ENCODE data around the gene LCN6. TPM values are rescaled to one million over a fixed set of nuclear protein-coding genes. Genes with fewer than 3 reads are reported as not detected.
"Not testable (repeated sequence)": the region's sequence is repeated elsewhere in the genome, so short reads cannot be mapped to it uniquely, and the experiment has no call there.

The LCN6 gene
- total and polyA plus RNA-seq, 7 donors = 0.44 to 15.0 (median 10.7) TPM

GRCh38 chr9:136707849-136708517, 40.3 kb downstream of the LCN6 start:
- peaks cover 7% of the 10 kb centered on the region for H3K4me1 ChIP-seq
- no peak for DNase-seq
- no peaks in the 10 kb centered on the region for H3K9me3 ChIP-seq
- no peak overlapping the region for H3K27ac ChIP-seq
- peaks cover 0 to 21% (median 9%) of the 10 kb centered on the region in 3 donors for H3K27me3 ChIP-seq (ENCODE audit: insufficient read depth in 3 of 3, low read length in 2 of 3)
- 80 to 82% (median 82%) methylated on average over 22 of the region's 22 CpGs for WGBS, 3 donors
- H3K4me3 ChIP-seq = no peak overlapping the region
- no peak for TF ChIP-seq CTCF (IDR thresholded peaks at IDR 0.05)
- no peak for ATAC-seq
- no peaks in the 10 kb centered on the region for H3K36me3 ChIP-seq (ENCODE audit: insufficient read depth in 1 of 2, low read depth in 1 of 2)
- intact Hi-C loops (cut with DNase I) = no loop called here

- no peak for DNase-seq
- intact Hi-C loops (cut with DNase I) = no loop called here
- Histone ChIP-seq H3K36me3 (ENCODE audit: insufficient read depth in 1 of 2, low read depth in 1 of 2) (no peaks in the 10 kb centered on the region), H3K27ac (no peak overlapping the region), H3K4me1 (peaks cover 6% of the 10 kb centered on the region), H3K9me3 (no peaks in the 10 kb centered on the region), H3K4me3 (no peak overlapping the region), H3K27me3 (ENCODE audit: insufficient read depth in 3 of 3, low read length in 2 of 3) (peaks cover 0 to 14% (median 4%) of the 10 kb centered on the region in 3 donors)
- TF ChIP-seq CTCF (IDR thresholded peaks at IDR 0.05) = no peak
- ATAC-seq = no peak
- WGBS, 3 donors = 87 to 97% (median 91%) methylated on average over 7 of the region's 7 CpGs
Measured at GRCh38 chr9:136707011-136707410, 41.3 kb downstream of the LCN6 start.

- no peaks in the 10 kb centered on the region for H3K4me1 ChIP-seq
- no peak overlapping the region for H3K4me3 ChIP-seq
- H3K27me3 ChIP-seq (ENCODE audit: insufficient read depth in 3 of 3, low read length in 2 of 3) = peaks cover 0 to 18% (median 2%) of the 10 kb centered on the region in 3 donors
- intact Hi-C loops (cut with DNase I) = no loop called here
- H3K9me3 ChIP-seq = no peaks in the 10 kb centered on the region
- WGBS, 3 donors = 58 to 74% (median 67%) methylated on average over 7 of the region's 7 CpGs
- ATAC-seq (no peak), DNase-seq (no peak)
- H3K36me3 ChIP-seq (ENCODE audit: insufficient read depth in 1 of 2, low read depth in 1 of 2) = no peaks in the 10 kb centered on the region
- TF ChIP-seq CTCF (IDR thresholded peaks at IDR 0.05) = no peak
- H3K27ac ChIP-seq = no peak overlapping the region
Measured at GRCh38 chr9:136705564-136705963, 42.8 kb downstream of the LCN6 start.

- H3K27me3 ChIP-seq (ENCODE audit: insufficient read depth in 3 of 3, low read length in 2 of 3) = peaks cover 0 to 26% (median 3%) of the 10 kb centered on the region in 3 donors
- H3K36me3 ChIP-seq (ENCODE audit: insufficient read depth in 1 of 2, low read depth in 1 of 2); ATAC-seq; H3K4me3 ChIP-seq; H3K4me1 ChIP-seq; H3K9me3 ChIP-seq; DNase-seq; H3K27ac ChIP-seq; intact Hi-C loops (cut with DNase I): not testable (repeated sequence)
- WGBS, 3 donors = 94 to 95% (median 95%) methylated on average over 8 of the region's 8 CpGs
Measured at GRCh38 chr9:136704741-136705140, 43.6 kb downstream of the LCN6 start.

GRCh38 chr9:136703276-136703860, 45.0 kb downstream of the LCN6 start:
- Histone ChIP-seq H3K36me3 (ENCODE audit: insufficient read depth in 1 of 2, low read depth in 1 of 2) (no peaks in the 10 kb centered on the region), H3K27ac (no peak overlapping the region), H3K27me3 (ENCODE audit: insufficient read depth in 3 of 3, low read length in 2 of 3) (peaks cover 0 to 37% (median 4%) of the 10 kb centered on the region in 3 donors), H3K4me3 (no peak overlapping the region), H3K4me1 (no peaks in the 10 kb centered on the region), H3K9me3 (no peaks in the 10 kb centered on the region)
- intact Hi-C loops (cut with DNase I) = no loop called here
- ATAC-seq = no peak
- whole genome bisulfite sequencing, 3 donors = 81 to 82% (median 82%) methylated on average over 12 of the region's 12 CpGs
- no peak for DNase-seq
- no peak for TF ChIP-seq CTCF (IDR thresholded peaks at IDR 0.05)

Data from psoas muscle (tissue), 8 donors.